HFF-Myc (cell line): Measurements from ENCODE around the gene TRIM34.
"Not testable (repeated sequence)": the region's sequence is repeated elsewhere in the genome, so short reads cannot be mapped to it uniquely, and the experiment has no call there.

Experiments used
- DNase-seq: peaks from one replicate; pipeline ENCODE4 v3.0.0-alpha.2; 2011; ENCODE audit warnings: low read depth; ENCODE audit errors: extremely low read depth
- H3K4me3 ChIP-seq: replicated peaks from 2 replicates; pipeline ENCODE4 v1.5.1; 2011; ENCODE audit warnings: low read depth, mild to moderate bottlenecking, control low read depth, low read length
- TF ChIP-seq, protein P1 (sequence below): IDR thresholded peaks from 2 replicates; pipeline ENCODE4 v1.5.1; 2012; ENCODE audit warnings: mild to moderate bottlenecking, low read depth, low read length, control low read depth; ENCODE audit errors: missing control alignments

Gene TRIM34

GRCh38 chr11:5624489-5625279, at the start of gene TRIM34:
TSS of gene TRIM34 (plus strand) at chr11:5625001. CDS start at chr11:5632332, 7,331 bp downstream.
- peak; percentile 2 for DNase-seq
- TF ChIP-seq, protein P1, sequence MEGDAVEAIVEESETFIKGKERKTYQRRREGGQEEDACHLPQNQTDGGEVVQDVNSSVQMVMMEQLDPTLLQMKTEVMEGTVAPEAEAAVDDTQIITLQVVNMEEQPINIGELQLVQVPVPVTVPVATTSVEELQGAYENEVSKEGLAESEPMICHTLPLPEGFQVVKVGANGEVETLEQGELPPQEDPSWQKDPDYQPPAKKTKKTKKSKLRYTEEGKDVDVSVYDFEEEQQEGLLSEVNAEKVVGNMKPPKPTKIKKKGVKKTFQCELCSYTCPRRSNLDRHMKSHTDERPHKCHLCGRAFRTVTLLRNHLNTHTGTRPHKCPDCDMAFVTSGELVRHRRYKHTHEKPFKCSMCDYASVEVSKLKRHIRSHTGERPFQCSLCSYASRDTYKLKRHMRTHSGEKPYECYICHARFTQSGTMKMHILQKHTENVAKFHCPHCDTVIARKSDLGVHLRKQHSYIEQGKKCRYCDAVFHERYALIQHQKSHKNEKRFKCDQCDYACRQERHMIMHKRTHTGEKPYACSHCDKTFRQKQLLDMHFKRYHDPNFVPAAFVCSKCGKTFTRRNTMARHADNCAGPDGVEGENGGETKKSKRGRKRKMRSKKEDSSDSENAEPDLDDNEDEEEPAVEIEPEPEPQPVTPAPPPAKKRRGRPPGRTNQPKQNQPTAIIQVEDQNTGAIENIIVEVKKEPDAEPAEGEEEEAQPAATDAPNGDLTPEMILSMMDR = no peak
- H3K4me3 ChIP-seq = peak within 1 kb of the TSS; percentile 38

- TF ChIP-seq, protein P1 = no peak
- H3K4me3 ChIP-seq = no peak overlapping the region
- no peak for DNase-seq
Measured at GRCh38 chr11:5575152-5575551, 49.6 kb upstream of the TRIM34 start.

DNA sequence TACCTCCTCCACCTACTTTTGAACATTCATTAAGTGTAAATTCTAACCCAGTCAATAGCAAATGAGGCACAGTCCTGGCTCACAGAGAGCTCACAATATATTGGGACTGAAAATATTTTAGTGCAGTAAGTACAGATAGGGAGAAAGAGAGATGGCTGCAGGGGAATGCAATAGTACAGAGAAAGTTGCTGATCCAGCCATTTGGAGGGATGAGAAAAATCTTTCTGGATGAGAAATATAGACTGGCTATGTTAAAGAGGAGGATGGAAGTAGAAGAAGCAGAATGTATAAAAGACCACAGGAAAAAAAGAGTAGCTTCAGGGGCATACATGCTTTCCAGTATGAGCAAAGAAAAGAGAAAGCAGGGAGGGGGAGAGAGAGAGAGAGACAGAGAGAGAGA, 47.7 kb upstream of the TRIM34 start:
- no peak overlapping the region for H3K4me3 ChIP-seq
- TF ChIP-seq, protein P1 = no peak
- no peak for DNase-seq

- no peak within 1 kb of the TSS for H3K4me3 ChIP-seq
- TF ChIP-seq, protein P1 = no peak
- no peak for DNase-seq
Measured at GRCh38 chr11:5580577-5580976, 44.2 kb upstream of the TRIM34 start, which contains the start of gene OR52B6. TSS of gene OR52B6 (plus strand) at chr11:5580877. CDS start at chr11:5580877, 0 bp downstream.

DNA sequence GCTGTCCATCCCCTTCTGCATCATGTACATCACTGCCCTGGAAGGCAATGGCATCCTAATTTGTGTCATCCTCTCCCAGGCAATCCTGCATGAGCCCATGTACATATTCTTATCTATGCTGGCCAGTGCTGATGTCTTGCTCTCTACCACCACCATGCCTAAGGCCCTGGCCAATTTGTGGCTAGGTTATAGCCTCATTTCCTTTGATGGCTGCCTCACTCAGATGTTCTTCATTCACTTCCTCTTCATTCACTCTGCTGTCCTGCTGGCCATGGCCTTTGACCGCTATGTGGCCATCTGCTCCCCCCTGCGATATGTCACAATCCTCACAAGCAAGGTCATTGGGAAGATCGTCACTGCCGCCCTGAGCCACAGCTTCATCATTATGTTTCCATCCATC, 43.8 kb upstream of the TRIM34 start:
- no peak for DNase-seq

DNA sequence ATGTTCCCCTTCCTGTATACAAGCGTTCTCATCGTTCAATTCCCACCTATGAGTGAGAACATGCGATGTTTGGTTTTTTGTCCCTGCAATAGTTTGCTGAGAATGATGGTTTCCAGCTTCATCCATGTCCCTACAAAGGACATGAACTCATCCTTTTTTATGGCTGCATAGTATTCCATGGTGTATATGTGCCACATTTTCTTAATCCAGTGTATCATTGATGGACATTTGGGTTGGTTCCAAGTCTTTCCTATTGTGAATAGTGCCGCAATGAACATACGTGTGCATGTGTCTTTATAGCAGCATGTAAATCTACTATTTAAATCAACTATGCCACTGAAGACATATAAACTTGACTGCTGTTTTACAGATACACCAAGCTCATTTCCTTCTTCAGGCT, 40.3 kb upstream of the TRIM34 start:
- not testable (repeated sequence) for H3K4me3 ChIP-seq, DNase-seq

More for the DNA sequence above, 43.8 kb upstream of the TRIM34 start:
- no peak overlapping the region for H3K4me3 ChIP-seq
- TF ChIP-seq, protein P1 = no peak

DNA sequence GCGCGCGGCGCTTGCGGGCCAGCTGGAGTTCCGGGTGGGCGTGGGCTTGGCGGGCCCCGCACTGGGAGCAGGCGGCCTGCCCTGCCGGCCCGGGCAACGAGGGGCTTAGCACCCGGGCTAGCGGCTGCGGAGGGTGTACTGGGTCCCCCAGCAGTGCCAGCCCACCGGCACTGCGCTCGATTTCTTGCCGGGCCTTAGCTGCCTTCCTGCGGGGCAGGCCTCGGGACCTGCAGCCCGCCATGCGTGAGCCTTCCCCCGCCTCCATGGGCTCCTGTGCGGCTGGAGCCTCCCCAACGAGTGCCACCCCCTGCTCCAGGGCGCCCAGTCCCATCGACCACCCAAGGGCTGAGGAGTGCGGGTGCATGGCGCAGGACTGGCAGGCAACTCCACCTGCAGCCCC, 34.9 kb upstream of the TRIM34 start:
- H3K4me3 ChIP-seq, DNase-seq: not testable (repeated sequence)

DNA sequence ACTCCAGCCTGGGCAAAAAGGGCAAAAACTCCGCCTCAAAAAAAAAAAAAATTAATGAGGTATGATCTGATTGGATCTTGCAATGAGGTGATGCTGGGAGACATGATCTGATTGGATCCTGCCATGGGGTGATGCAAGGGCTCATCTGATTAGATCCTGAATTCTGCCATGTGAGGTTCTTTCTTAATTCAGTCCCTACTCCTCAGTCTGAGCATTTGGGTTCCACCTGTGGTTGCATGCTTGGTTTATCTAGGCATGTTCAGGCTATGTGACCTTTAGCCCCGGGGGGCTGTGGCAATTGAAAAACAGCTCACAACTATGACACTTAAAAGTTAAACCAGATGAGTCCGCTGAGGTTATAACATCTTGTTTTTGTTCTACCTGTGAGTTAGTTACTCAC, 33.2 kb upstream of the TRIM34 start:
- no peak overlapping the region for H3K4me3 ChIP-seq
- TF ChIP-seq, protein P1 = no peak
- no peak for DNase-seq
